ENCODE data around the gene ALK.

The ALK gene

DNA sequence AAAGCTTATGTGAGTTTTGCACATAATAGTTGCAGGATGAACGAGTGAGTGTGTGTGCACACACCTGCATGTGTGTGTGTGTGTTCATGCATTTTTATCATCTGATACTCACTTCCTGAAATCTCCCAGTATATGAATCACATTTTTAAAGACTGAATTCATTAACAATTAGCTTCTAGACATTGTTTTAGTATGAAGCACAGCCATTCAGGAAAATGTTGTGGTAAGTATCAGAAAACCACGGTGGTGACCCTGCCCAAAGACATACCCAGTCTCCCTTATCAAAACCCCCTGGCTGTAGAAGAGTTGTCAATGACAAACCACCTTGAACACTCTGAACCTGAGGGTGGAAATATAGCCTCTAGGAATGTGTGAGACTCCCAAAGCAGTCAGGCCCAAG, 220.8 kb downstream of the ALK start:
- no peak for DNase-seq

GRCh38 chr2:29699045-29699444, 222.3 kb downstream of the ALK start:
- DNase-seq = no peak

DNA sequence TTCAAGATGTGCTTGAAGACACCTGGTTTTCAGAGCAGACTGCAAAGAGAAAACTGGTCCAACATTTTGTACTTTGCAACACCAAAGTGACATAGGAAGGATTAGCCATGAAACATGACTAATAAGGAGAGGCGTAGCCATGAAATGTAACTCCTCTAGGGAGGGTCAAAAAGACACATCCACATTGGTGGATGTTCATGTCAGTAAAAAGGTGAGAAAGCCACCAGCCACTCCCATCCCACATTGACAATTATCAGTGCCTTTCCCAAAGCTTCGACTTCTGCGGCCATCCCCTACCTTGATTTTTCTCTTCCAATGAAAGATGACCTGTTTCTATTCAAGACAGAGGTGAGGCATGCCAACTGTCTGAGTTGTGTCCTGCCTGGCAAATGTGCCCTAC, 223.2 kb downstream of the ALK start:
- no peak for DNase-seq

GRCh38 chr2:29697715-29698114, 223.7 kb downstream of the ALK start:
- DNase-seq = no peak

DNA sequence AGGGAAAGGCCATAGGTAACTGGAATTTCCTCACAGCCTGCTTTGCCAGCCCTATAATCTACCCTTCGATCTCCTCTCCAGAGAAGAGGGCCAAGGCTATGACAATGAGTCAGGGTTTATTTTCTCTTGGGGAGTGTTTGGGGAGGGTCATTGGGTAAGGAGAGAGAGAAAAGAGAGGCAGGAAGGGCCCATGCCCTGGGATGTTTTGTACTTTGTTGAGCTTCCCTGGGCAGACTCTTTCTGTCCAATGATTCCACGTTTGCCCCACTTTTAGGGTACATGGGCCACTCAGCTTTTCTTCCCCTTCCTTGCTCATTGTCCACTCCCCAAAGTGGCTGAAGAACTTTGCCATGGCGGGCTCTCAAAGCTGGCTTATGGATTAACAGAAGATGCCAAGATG, 224.2 kb downstream of the ALK start:
- DNase-seq = no peak

DNA sequence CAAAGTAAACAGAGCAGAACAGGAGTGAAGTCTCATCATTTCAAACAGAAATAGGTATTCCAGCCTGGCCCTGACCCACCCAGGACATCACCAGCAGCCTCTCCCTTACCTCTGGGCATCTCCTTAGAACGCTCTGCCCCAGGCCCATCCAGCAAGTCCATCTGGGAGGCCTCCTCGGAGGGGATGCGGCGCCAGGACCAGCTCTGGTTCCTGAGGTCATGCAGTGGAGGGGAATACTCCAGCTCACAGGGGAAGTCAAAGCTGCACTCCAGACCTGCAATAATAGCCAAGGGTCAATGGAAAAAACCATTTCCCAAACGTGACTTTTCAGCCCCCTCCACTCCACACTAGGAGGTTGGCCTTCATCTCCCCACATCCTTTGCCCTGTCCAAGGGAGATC, 226.6 kb downstream of the ALK start:
- no peak for DNase-seq

DNA sequence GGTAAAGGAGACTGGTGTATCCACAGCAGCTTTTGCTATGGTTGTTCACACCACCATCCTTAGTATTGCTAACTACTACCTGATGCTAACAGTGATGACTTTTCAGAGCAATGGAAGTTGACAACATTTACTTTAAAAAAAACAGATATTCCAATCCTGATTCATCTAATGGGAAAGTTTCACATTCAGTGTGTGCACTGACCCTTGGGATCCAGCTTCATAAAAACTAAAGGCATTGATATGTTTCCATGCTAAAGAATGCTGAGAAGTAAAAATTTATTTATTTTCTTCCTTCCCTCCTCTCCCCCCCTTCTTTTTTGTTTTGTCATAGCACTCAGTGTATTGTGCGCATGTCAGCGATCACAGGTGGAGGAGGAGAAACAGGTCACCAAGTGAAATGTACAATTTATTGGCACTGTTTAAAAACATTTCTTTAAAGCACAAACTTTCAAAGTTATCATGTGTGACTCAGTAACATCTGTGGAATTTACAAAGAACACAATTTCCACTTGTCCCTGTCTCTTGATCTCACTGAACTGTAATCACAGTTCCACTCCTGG, 229.9 kb downstream of the ALK start:
- no peak for DNase-seq

GRCh38 chr2:29689666-29690065, 231.7 kb downstream of the ALK start:
- DNase-seq = no peak

- no peak for DNase-seq
These were observed 233.0 kb downstream of the ALK start for GRCh38 chr2:29688429-29688828.

DNA sequence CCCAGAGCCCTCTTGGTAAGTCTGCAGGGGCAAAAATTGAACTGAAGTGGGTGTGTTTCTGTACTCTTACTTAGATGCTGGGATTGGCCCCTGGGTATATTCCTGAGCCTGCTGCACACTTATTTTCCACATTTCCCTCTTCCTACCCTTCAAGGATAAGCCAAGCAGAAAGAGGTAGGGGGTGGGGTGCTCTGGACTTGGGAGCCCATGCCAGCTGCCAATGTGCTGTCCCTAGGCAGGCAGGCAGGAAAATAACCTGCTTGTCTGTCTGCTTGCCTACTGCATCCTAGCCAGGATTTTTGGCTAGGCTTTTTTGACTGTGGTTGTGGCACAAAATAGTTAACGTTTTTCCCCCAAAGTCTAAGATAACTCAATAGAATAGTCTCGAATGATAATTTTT, 234.3 kb downstream of the ALK start:
- DNase-seq = no peak

DNA sequence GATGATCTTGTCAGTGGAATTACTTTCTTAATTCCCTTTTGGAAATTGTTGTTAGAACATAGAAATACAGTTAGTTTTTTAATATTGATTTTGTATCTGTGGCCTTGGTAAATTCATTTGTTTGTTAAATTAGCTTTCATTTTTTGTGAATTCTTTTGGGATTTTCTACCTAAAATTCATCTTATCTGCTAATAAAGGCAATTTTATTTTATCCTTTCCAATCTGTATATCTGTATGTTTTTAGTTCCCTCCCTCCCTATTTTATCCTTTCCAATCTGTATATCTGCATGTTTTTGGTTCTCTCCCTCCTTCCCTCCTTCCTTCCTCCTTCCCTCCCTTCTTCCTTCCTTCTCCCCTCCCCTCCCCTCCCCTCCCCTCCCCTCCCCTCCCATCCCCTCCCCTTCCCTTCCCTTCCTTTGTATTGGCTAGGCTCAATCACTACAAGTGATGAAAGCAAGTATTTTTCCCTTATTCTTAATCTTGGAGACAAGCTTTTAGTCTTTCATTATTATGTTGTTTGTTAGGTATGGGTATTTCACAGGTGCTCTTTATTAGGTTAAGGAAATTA, 244.4 kb downstream of the ALK start:
- no peak for DNase-seq

DNA sequence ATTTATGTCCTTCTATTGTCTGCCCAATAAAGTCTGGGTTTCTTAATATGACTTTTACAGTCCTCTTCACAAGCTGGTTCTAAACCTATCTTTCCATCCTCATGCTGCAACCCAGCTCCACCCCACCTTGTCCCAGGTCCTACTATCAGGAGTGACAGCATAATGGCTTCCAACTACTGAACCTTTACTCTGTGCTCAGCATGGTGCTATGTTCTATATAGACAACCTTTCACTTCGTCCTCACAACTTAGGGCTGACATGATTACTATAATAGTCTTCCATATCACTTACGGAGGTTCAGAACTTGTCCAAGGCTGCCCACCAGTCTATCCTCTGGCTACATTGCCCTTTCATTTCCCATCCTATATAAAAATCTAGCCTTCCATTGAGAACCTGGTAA, 256.8 kb downstream of the ALK start:
- DNase-seq = no peak

DNA sequence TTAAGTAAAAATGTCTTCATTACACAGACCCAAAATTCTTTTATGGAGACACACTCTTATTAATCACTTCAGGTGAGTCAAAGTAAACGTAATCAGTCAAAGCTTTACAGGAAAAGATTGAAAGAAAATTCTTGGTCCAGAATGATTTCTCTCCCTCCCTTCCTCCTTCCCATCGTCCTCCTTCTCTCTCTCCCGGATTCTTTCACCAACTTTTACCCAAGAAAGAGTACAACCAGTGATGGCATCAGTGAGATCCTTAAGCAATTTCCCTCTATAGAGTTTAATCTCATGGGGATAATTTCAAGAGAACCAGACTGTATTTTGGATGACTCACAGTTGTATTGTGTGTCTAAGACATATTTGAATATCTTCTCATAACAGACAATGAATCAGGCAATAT, 258.1 kb downstream of the ALK start:
- no peak for DNase-seq

DNA sequence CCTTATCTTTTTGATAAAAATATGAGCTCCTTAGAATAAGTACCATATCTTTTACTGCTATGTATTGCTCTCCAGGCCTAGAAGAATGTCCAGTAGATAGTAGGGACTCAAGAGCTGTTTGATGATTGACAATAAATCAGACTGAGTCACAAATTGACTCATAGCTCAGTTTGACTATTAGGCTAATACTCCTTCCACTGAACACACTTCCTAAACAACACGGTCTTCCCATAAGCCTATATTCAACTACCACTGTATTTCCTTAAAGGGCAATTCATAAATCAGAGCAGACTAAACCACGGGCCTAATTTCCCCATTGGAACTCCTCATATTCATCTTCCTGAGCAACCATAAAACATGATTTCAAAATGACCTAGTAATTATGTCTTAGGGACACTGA, 258.5 kb downstream of the ALK start:
- no peak for DNase-seq

GRCh38 chr2:29660201-29660600, 261.2 kb downstream of the ALK start:
- DNase-seq = no peak

- DNase-seq = no peak
These were observed 262.2 kb downstream of the ALK start for GRCh38 chr2:29659178-29659577.

- DNase-seq = no peak
These were observed 263.7 kb downstream of the ALK start for GRCh38 chr2:29657674-29658073.

GRCh38 chr2:29655391-29656086, 265.8 kb downstream of the ALK start:
- DNase-seq = no peak

DNA sequence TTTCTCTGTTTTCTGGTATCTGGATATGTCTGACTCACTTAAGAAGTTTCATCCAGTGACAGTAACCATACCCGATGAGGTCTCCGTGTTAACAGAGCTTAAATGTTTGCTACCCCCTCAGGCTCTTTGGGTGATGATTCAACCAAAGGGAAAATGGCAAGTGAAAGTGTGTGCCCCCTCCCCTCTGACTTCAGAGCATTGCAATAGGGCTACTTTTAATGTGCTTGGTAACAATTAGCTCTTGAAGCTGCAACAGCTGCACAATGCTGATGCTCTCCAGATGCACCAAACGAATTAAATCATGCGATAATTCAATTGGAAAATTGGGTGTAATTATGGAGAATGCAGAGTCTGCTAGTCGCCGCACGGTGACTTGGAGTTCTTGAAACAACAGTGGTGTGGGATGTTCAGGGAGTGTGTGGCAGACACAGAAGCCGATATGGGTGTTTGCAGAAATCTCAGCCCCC, 270.7 kb downstream of the ALK start:
- DNase-seq = no peak

GRCh38 chr2:29644949-29645348, 276.4 kb downstream of the ALK start:
- DNase-seq = no peak

DNA sequence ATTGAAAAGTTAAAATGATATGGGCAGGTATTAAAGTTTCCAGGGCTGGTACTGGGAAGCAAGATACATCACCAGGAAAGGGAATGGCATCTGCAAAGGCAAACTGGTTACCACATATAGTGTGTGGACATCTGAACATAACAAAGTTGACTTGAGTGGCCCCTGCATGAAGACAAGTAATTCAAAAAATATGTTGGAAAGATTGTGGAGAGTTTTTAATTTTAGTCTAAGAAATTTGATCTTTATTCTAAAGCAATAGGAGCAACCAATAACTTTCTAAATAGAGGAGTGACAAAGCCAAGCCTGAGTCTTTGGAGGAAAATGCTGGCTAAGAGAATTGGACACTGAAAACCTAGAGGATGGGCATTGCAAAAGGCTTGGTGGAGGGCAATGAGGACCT, 278.2 kb downstream of the ALK start:
- no peak for DNase-seq

DNA sequence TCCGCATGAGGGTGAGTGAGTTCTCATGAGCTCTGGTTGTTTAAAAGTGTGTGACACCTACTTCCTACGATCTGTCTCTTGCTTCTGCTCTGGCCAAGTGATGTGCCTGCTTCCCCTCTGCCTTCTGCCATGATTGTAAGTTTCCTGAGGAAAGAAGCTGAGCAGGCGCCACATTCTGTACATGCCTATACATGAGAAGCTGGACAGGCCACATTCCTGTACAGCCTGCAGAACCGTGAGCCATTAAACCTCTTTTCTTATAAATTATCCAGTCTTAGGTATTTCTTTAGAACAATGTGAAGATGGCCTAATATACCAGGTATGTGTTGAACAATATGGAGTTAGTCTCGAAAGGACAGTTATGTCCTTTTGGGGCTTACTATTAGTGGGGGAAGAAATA, 281.0 kb downstream of the ALK start:
- DNase-seq = no peak

GRCh38 chr2:29638641-29639040, 282.7 kb downstream of the ALK start:
- no peak for DNase-seq

GRCh38 chr2:29634916-29635315, 286.5 kb downstream of the ALK start:
- DNase-seq = no peak

DNA sequence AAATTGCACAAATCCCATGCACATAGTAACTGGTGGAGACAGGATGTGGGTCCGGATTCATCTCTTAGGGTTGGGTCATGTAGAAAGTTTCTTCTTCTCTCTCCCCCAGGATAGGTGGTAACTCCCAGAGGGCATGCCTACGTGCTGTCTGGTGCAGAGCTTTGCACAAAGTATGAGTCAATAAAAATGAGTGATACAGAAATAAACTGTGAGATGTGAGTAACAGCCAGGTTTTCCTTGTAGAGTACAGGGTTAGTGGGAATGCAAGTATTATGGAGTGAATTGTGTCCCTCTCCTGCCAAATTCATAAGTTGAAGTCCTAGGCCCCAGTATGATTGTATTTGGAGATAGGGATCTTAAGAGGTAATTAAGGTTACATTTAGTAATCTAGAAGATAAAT, 289.4 kb downstream of the ALK start:
- DNase-seq = no peak
